HG02678 (cell line): Measurements from ENCODE around the gene GNAZ.
"Not testable (repeated sequence)": the region's sequence is repeated elsewhere in the genome, so short reads cannot be mapped to it uniquely, and the experiment has no call there.

Source experiments
- ATAC-seq: cut with Tn5 transposase; IDR thresholded peaks from one replicate; pipeline ENCODE4 v1.9.1; 2021; ENCODE audit warnings: mild to moderate bottlenecking, moderate library complexity; ENCODE audit not compliant: unreplicated experiment

GNAZ gene

GRCh38 chr22:23129149-23129548 lies 58.8 kb downstream of the GNAZ start:
- ATAC-seq: no peak

GRCh38 chr22:23130697-23131096 lies 60.4 kb downstream of the GNAZ start:
- no peak for ATAC-seq

- ATAC-seq: no peak
Measured at GRCh38 chr22:23131931-23132330, 61.6 kb downstream of the GNAZ start.

- no peak for ATAC-seq
Measured at GRCh38 chr22:23132376-23133091, 62.2 kb downstream of the GNAZ start.

GRCh38 chr22:23133922-23134321 lies 63.6 kb downstream of the GNAZ start:
- ATAC-seq: no peak

- not testable (repeated sequence) for ATAC-seq
Measured at GRCh38 chr22:23136991-23137390, 66.7 kb downstream of the GNAZ start.

- no peak for ATAC-seq
Measured at GRCh38 chr22:23137468-23137867, 67.1 kb downstream of the GNAZ start.

- ATAC-seq: no peak
Measured at GRCh38 chr22:23137905-23138561, 67.7 kb downstream of the GNAZ start.

GRCh38 chr22:23138584-23139435 lies 68.5 kb downstream of the GNAZ start:
- no peak for ATAC-seq

- no peak for ATAC-seq
Measured at GRCh38 chr22:23140385-23140784, 70.1 kb downstream of the GNAZ start.

GRCh38 chr22:23142546-23143105 lies 72.3 kb downstream of the GNAZ start:
- no peak for ATAC-seq

- ATAC-seq: no peak
Measured at GRCh38 chr22:23143119-23143518, 72.8 kb downstream of the GNAZ start.

GRCh38 chr22:23144432-23144831 lies 74.1 kb downstream of the GNAZ start:
- no peak for ATAC-seq

- no peak for ATAC-seq
Measured at GRCh38 chr22:23144932-23145877, 74.9 kb downstream of the GNAZ start, which contains the start of gene RAB36. RAB36 (plus strand) TSS chr22:23145477; CDS start chr22:23146617, 1,140 bp downstream.

- ATAC-seq: no peak
Measured at GRCh38 chr22:23145878-23146470, 75.7 kb downstream of the GNAZ start.

GRCh38 chr22:23146478-23147205 lies 76.3 kb downstream of the GNAZ start:
- no peak for ATAC-seq

- no peak for ATAC-seq
Measured at GRCh38 chr22:23147617-23148387, 77.5 kb downstream of the GNAZ start.

- no peak for ATAC-seq
Measured at GRCh38 chr22:23149743-23150238, 79.5 kb downstream of the GNAZ start.
